Putamen (tissue), 1 donor: ENCODE measurements around the gene C5AR2.
"Not testable (repeated sequence)": the region's sequence is repeated elsewhere in the genome, so short reads cannot be mapped to it uniquely, and the experiment has no call there.

Experiments
- DNase-seq: peaks from one replicate; pipeline ENCODE4 v3.0.0-alpha.2; 2016; ENCODE audit warnings: low spot score

Gene C5AR2

DNA sequence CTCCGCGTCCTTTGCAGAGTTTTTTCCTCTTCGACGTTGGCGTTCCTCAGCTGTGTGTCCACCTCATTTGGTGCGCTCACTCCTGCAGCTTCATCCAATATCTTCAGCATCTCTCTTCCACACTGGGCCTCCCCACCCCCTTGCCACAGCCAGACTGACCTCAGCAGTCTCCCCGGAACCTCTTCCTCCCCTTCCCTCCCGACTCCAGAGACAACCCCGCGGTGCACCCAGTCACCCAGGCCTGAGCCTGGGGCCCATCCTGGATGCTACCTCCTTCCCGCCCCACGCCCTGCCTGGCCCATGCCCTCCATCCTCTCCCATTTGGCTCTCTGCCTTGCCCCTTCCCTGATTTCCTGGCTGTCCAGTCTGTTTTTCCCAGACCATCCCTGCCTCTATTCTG lies 8.1 kb upstream of the C5AR2 start:
- no peak for DNase-seq

DNA sequence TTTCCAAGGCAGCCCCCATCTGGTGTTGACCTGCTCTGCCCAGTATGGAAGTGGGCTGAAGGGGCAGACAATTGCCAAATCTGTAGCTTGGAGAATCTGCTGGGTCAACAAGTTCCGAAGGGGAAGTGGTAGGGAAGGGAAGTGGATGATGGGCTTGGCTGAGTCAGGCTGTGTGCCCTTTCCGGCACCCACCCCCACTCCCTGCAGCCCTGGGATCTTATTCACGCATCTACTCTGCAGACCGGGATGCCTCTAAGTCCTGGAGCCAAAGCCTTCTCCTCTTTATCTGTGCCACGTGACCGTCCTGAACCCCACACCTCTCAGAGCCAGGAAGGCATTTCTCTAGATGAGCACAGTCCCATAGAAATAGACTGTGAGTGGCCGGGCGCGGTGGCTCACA lies 7.5 kb upstream of the C5AR2 start:
- no peak for DNase-seq

DNA sequence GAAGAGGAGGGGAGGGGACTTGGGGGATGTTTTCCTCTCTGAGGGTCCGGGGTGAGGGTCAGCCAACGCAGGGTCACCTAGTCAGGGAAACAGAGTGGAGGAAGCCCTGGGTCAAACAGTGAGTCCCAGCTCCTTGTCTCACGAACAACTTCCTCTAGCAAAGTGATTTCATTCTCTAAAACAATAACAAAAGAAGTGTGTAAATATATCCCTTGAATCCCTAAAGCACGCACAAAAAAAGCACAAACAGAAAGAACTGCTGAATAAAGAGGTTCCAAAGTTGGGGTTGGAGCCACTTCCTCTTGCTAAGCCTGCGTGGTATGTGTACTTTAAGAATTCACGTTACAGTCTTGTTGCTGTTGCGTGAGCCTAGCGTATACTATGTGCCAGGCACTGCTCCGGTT lies 1.5 kb upstream of the C5AR2 start:
- DNase-seq, result no peak

DNA sequence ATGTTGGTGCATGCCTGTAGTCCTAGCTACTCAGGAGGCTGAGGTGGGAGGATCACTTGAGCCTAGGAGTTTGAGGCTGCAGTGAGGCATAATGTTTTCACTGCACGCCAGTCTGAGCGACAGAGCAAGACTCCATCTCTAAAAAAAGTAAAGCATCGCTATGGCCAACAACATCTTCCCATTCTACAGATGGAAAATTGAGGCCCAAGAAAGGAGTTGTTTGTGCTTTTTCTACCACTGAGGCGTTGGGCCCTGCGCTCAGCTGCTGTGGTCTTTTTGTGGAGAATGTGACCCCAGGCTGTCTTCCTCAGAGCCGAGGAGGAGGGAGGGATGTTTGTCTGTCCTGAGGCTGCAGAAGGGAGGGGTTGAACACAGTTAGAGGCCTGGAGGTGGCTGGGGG lies 485 bp upstream of the C5AR2 start:
- DNase-seq, result no peak

GRCh38 chr19:47336765-47337718 lies 5.1 kb downstream of the C5AR2 start:
- DNase-seq, result not testable (repeated sequence)

DNA sequence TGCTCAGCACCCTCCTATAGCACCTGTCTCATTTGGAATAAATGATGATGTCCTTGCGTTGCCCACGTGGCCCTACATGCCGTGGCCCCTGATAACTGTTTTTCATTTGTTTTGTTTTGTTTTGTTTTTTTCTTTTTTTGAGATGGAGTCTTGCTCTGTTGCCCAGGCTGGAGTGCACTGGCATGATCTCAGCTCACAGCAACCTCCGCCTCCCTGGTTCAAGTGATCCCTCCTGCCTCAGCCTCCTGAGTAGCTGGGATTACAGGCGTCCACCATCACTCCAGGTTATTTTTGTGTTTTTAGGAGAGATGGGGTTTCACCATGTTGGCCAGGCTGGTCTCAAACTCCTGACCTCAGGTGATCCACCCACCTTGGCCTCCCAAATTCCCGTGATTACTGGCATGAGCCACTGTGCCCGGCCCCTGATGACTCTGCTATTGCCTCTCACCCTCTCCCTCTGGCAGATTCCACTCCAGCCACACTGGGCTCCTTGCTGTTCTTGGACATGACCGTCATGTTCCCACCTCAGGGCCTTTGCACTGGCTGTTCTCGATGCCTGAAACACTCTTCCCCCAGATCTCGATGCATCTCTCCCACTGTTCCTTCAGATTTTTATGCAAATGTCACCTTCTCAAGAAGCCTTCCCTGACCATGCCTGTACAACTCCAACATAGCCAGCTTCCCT lies 7.4 kb downstream of the C5AR2 start:
- no peak for DNase-seq

DNA sequence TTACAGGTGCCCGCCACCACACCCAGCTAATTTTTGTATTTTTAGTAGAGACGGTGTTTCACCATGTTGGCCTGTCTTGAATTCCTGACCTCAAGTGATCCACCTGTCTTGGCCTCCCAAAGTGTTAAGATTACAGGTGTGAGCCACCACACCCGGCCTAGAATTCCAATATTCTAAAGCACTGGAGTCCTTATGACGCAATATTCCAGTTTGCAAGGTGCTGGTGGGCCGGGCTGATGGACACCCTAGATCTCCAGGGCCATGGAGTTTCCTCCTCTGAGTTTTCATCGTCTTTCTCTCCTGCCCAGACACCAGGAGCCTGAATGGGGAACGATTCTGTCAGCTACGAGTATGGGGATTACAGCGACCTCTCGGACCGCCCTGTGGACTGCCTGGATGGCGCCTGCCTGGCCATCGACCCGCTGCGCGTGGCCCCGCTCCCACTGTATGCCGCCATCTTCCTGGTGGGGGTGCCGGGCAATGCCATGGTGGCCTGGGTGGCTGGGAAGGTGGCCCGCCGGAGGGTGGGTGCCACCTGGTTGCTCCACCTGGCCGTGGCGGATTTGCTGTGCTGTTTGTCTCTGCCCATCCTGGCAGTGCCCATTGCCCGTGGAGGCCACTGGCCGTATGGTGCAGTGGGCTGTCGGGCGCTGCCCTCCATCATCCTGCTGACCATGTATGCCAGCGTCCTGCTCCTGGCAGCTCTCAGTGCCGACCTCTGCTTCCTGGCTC lies 8.7 kb downstream of the C5AR2 start:
- DNase-seq, result no peak

GRCh38 chr19:47341734-47342133 lies 9.8 kb downstream of the C5AR2 start:
- no peak for DNase-seq

DNA sequence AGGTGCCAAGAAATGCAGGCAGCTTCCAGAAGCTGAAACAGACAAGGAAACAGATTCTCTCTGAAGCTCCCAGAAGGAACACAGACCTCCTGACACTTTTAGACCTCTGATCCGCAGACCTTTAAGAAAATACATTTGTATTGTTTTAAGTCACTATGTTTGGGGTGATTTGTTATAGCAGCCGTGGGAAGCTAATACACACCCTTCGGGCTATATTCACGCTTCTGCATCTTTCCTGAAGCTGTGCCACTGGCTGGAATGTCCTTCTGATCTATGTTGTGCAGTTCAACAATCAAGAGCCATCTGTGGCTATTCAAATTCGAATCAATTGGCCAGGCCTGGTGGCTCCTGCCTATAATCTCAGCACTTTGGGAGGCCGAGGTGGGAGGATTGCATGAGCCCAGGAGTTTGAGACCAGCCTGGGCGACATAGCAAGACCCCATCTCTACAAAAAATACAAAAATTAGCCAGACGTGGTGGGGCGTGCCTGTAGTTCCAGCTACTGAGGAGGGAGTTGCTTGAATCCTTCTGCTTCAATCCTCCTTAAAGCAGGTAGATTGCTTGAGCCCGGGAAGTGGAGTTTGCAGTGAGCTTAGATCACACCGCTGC lies 11.3 kb downstream of the C5AR2 start:
- DNase-seq, result no peak

DNA sequence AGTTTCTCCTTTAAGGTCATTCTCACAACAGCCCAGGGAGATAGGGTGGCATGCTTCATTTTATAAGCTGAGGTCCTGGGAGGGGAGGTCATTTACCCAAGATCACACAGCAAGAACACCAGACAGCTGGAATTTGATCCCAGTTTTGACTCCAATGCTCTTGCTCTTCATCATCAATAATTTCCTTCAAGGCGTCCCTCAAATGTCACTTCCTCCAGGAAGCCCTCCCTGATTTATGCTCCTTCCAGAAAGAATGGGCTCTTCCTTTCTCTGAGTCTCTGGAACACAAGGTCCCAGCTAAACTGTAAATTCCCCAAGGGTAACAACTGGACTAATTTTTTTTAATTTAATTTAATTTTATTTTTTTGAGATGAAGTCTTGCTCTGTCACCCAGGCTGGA lies 12.4 kb downstream of the C5AR2 start:
- no peak for DNase-seq

- DNase-seq, result not testable (repeated sequence)
These were observed 14.0 kb downstream of the C5AR2 start for GRCh38 chr19:47346024-47346423.

- DNase-seq, result peak; percentile 97
These were observed 17.1 kb downstream of the C5AR2 start, which contains the start of gene DHX34 for GRCh38 chr19:47348819-47349795. Gene DHX34, plus strand, starts transcription at chr19:47349315. Its CDS starts 3,716 bp downstream, at chr19:47353031.

DNA sequence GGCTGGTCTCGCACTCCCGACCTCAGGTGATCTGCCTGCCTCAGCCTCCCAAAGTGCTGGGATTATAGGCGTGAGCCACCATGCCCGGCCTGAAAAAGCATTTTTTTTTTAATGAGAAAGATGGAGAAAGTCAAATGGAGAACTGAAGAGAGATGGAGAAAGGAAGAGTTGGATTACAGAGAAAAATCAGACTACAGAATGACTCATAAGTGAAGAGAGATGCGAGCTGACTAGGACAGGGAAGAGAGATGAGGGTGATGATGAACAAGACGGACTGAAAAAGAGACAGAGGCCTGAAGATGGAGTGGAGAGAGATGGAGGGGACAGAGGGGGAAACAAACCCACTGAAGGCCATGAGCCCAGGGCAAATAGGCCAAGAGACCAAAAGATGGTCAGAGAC lies 18.7 kb downstream of the C5AR2 start:
- no peak for DNase-seq

DNA sequence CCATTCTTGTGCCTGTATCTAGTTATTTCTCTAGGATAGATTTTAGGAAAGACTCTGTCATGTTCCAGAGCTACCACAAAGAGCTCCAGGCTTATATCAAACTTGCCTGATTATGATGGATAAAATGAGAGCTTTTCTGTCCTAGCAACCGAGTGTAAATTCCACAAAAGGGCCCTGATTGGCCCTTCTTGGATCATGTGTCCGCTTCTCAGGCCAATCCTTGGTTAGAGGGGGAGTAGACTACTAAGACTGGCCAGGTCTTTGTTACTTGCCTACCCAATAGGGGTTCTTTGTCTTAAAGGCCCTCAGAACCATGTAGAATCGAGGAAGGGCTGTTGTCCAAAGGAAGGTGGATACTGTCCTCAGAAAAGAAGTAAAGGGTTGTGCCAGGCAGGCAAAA lies 19.6 kb downstream of the C5AR2 start:
- no peak for DNase-seq

DNA sequence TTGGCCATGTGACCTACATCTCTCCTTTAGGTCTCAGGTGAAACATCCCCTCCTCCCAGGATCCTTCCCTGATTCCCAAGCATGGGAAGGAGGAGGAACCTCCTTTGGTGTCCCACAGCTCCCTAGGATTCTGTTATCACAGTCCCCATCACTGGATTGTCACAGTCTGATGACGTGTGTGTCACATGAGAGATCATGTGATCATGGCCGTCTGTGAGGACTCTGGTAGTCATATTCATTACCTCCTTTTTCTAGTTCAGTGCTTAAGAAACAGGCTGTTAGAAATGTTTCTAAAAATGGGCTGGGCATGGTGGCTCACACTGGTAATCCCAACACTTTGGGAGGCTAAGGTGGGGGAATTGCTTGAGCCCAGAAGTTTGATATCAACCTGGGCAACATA lies 20.1 kb downstream of the C5AR2 start:
- DNase-seq, result no peak

- DNase-seq, result no peak
These were observed 21.3 kb downstream of the C5AR2 start for GRCh38 chr19:47353307-47353712.

- DNase-seq, result no peak
These were observed 24.9 kb downstream of the C5AR2 start for GRCh38 chr19:47356900-47357299.

DNA sequence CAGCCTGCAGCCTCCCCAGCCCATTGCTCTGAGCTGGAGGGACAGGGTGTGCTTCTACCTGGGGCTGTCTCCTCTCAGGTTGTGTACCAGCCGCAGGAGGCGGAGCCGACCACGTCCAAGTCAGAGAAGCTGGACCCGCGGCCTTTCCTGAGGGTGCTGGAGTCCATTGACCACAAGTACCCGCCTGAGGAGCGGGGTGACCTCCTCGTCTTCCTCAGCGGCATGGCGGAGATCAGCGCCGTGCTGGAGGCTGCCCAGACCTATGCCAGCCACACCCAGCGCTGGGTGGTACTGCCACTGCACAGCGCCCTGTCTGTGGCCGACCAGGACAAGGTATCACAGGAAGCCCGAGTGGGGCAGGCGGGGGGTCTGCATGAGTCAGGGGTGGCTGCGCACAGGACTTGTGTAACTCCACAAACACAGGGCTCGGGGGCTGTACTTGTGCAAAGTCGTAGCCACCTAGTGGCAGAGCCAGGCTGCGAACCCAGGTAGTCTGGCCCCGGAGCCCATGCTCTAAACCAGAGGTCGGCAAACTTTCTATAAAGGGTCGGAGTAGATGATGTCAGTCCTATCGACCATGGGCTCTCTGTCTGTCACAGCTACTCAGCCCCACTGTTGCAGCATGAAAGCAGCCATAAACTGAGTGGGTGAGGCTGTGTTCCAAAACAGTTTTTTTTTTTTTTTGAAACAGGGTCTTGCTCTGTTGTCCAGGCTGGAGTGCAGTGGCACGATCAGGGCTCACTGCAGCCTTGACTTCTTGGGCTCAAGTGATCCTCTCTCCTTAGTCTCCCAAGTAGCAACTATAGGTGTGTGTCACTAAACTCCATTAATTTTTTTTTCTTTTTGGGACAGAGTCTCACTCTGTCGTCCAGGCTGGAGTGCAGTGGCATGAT lies 26.1 kb downstream of the C5AR2 start:
- DNase-seq, result no peak

DNA sequence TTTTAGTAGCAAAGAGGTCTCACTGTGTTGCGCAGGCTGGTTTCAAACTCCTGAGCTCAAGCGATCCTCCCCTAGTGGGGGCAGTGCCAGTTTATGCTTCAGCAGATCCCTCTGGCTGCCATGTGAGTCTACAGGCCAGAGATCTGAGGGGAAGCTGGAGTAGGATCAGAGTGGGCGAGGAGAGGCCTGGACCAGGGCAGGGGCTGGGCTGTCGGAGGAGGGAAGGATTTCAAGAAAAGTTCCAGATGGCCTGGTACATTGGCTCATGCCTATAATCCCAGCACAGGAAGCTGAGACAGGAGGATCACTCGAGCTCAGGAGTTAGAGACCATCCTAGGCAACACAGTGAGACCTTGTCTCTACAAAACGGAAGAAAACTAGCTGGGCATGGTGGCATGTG lies 27.0 kb downstream of the C5AR2 start:
- DNase-seq, result no peak

- DNase-seq, result no peak
These were observed 30.3 kb downstream of the C5AR2 start for GRCh38 chr19:47362321-47362720.
